Daoy (cell line): ENCODE results near the gene SLC7A4. TPM values are rescaled to one million over a fixed set of nuclear protein-coding genes. Genes with fewer than 3 reads are reported as not detected.
"Not testable (repeated sequence)": the region's sequence is repeated elsewhere in the genome, so short reads cannot be mapped to it uniquely, and the experiment has no call there.

Experiments used
- DNase-seq: peaks from one replicate; pipeline ENCODE4 v3.0.0-alpha.2; 2015; ENCODE audit warnings: low read depth
- total RNA-seq: library from RNA; depleted of rRNA; stranded (reverse); fragments of >200 nt; shearing (Covaris generic); gene quantifications from 2 replicates; pipeline ENCODE4 v1.2.3, GENCODE V29; 2014; rRNA removed

SLC7A4 gene
- not detected in 2 replicates for total RNA-seq

GRCh38 chr22:21032037-21032867 is at the start of gene SLC7A4:
SLC7A4 (minus strand) TSS chr22:21032561; CDS start chr22:21031812, 749 bp downstream.
- no peak for DNase-seq

GRCh38 chr22:21080435-21081137 is 48.2 kb upstream of the SLC7A4 start:
- no peak for DNase-seq

GRCh38 chr22:21079493-21079892 is 47.1 kb upstream of the SLC7A4 start:
- DNase-seq: no peak

GRCh38 chr22:21078916-21079315 is 46.6 kb upstream of the SLC7A4 start:
- DNase-seq: no peak

GRCh38 chr22:21077884-21078508 is 45.6 kb upstream of the SLC7A4 start:
- no peak for DNase-seq

GRCh38 chr22:21076912-21077625 is 44.7 kb upstream of the SLC7A4 start:
- no peak for DNase-seq

GRCh38 chr22:21075516-21076138 is 43.3 kb upstream of the SLC7A4 start:
- no peak for DNase-seq

GRCh38 chr22:21074102-21074715 is 41.8 kb upstream of the SLC7A4 start:
- peak; percentile 77 for DNase-seq

GRCh38 chr22:21073482-21073881 is 41.1 kb upstream of the SLC7A4 start:
- DNase-seq: no peak

GRCh38 chr22:21073023-21073422 is 40.7 kb upstream of the SLC7A4 start:
- DNase-seq: no peak

GRCh38 chr22:21071796-21072195 is 39.4 kb upstream of the SLC7A4 start:
- not testable (repeated sequence) for DNase-seq

- DNase-seq: no peak
These were observed 38.6 kb upstream of the SLC7A4 start for GRCh38 chr22:21070690-21071615.

- DNase-seq: no peak
These were observed 37.0 kb upstream of the SLC7A4 start for GRCh38 chr22:21069375-21069774.

GRCh38 chr22:21068681-21069276 is 36.4 kb upstream of the SLC7A4 start:
- no peak for DNase-seq

GRCh38 chr22:21067901-21068680 is 35.7 kb upstream of the SLC7A4 start:
- DNase-seq: no peak

GRCh38 chr22:21067075-21067900 is 34.9 kb upstream of the SLC7A4 start:
- no peak for DNase-seq
